ENCODE measurements around the gene CXCL3.

DNA sequence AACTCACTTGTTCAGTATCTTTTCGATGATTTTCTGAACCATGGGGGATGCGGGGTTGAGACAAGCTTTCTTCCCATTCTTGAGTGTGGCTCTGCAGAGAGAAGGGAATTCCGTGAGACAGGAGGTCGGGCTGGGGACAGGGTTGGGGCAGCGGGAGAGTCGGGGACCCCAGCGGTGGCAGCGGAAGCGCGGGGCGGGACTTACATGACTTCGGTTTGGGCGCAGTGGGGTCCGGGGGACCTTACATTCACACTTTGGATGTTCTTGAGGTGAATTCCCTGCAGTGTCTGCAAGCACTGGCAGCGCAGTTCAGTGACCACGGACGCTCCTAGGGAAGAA, 434 bp downstream of the CXCL3 start:
- TF ChIP-seq, protein P1, sequence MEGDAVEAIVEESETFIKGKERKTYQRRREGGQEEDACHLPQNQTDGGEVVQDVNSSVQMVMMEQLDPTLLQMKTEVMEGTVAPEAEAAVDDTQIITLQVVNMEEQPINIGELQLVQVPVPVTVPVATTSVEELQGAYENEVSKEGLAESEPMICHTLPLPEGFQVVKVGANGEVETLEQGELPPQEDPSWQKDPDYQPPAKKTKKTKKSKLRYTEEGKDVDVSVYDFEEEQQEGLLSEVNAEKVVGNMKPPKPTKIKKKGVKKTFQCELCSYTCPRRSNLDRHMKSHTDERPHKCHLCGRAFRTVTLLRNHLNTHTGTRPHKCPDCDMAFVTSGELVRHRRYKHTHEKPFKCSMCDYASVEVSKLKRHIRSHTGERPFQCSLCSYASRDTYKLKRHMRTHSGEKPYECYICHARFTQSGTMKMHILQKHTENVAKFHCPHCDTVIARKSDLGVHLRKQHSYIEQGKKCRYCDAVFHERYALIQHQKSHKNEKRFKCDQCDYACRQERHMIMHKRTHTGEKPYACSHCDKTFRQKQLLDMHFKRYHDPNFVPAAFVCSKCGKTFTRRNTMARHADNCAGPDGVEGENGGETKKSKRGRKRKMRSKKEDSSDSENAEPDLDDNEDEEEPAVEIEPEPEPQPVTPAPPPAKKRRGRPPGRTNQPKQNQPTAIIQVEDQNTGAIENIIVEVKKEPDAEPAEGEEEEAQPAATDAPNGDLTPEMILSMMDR (IDR thresholded peaks at IDR 0.05; ENCODE audit: insufficient read depth, low read depth, low read length) = no peak
- no peak for TF ChIP-seq EZH2 (IDR thresholded peaks at IDR 0.05; ENCODE audit: insufficient read depth, low read length)

All from astrocyte (in vitro differentiated cells and primary cell).